A549 (cell line): ENCODE data around the gene MYH16. TPM values are rescaled to one million over a fixed set of nuclear protein-coding genes. Genes with fewer than 3 reads are reported as not detected.
"Not testable (repeated sequence)": the region's sequence is repeated elsewhere in the genome, so short reads cannot be mapped to it uniquely, and the experiment has no call there.

Source experiments
- ATAC-seq, 2 experiments: fragments of 200-7000 bp in 1 of 2; fragments of >200 bp in 1 of 2; cut with Nextera tagmentation in 1 of 2; cut with Tn5 transposase in 1 of 2; 3 replicates each; pipeline versions ENCODE4 v1.8.0 to v1.9.1; 2018 to 2020; ENCODE audit warnings: mild to moderate bottlenecking in 1 of 2, moderate library complexity in 1 of 2
- CTCF ChIA-PET: fragments of 300-600 bp; sonication (Branson Sonifier 250); formaldehyde crosslinking; extraction: SDS; loops from one replicate; lab custom pipeline; 2021; ENCODE audit warnings: antibody characterized with exemption, inconsistent platforms; lab: Yijun Ruan, JAX
- POLR2A ChIA-PET: fragments of 350-600 bp; formaldehyde crosslinking; extraction: SDS; loops from one replicate; lab custom pipeline; 2021; ENCODE audit warnings: antibody characterized with exemption, inconsistent platforms; lab: Yijun Ruan, JAX
- DNase-seq, 2 experiments: peaks; one replicate each; pipeline versions ENCODE4 v3.0.0 to v3.0.0-alpha.2; 2011 to 2016; ENCODE audit warnings: low read depth in 1 of 2, low spot score in 1 of 2
- FAIRE-seq: peaks from 2 replicates; lab custom pipeline; 2011; peaks lifted over from hg19 to GRCh38; lab: Jason Lieb, UNC
- H3K27ac ChIP-seq, 2 experiments: fragments of >200 bp; sonication (Bioruptor Twin); formaldehyde crosslinking; 3 replicates each; pipeline ENCODE4 v1.5.1; 2016 to 2017
- H3K4me1 ChIP-seq: fragments of >200 bp; sonication (Bioruptor Twin); formaldehyde crosslinking; 3 replicates; pipeline ENCODE4 v1.6.1; 2016
- H3K4me2 ChIP-seq: fragments of >200 bp; sonication (Bioruptor Twin); formaldehyde crosslinking; 3 replicates; pipeline ENCODE4 v1.6.1; 2016
- H3K4me3 ChIP-seq: fragments of >200 bp; sonication (Bioruptor Twin); formaldehyde crosslinking; 3 replicates; pipeline ENCODE4 v1.5.1; 2016
- H3K9me3 ChIP-seq: fragments of >200 bp; sonication (Bioruptor Twin); formaldehyde crosslinking; 3 replicates; pipeline ENCODE4 v1.6.1; 2016
- CTCF ChIP-seq: fragments of >200 bp; sonication (Bioruptor Twin); formaldehyde crosslinking; IDR thresholded peaks from 3 replicates; pipeline ENCODE4 v1.5.1; 2016
- FOSB ChIP-seq: fragments of 250-450 bp; sonication (Bioruptor Pico); IDR thresholded peaks from 2 replicates; pipeline ENCODE4 v1.5.0; 2020; ENCODE audit warnings: mild to moderate bottlenecking, moderate library complexity
- JUN ChIP-seq, 2 experiments: fragments of >200 bp; sonication (Bioruptor Twin); formaldehyde crosslinking; IDR thresholded peaks; 2 replicates in 1 of 2; 3 replicates in 1 of 2; pipeline ENCODE4 v1.6.1; 2016 to 2017
- MAX ChIP-seq: IDR thresholded peaks from 2 replicates; pipeline ENCODE4 v1.6.1; 2012
- POLR2AphosphoS2 ChIP-seq: conservative IDR thresholded peaks from 2 replicates; pipeline ENCODE4 v1.6.1; 2012; ENCODE audit warnings: low read length, improper control_type of control experiment, inconsistent platforms
- RAD21 ChIP-seq, 2 experiments: fragments of >200 bp in 1 of 2; sonication (Bioruptor Twin) in 1 of 2; formaldehyde crosslinking in 1 of 2; IDR thresholded peaks in 1 of 2; conservative IDR thresholded peaks in 1 of 2; 2 replicates in 1 of 2; 3 replicates in 1 of 2; pipeline ENCODE4 v1.6.1; 2012 to 2018; ENCODE audit warnings: inconsistent platforms in 1 of 2
- ZC3H11A ChIP-seq: fragments of 450-650 bp; IDR thresholded peaks from 2 replicates; pipeline ENCODE4 v1.6.1; 2014; ENCODE audit warnings: antibody characterized with exemption, mild to moderate bottlenecking
- ZNF302 ChIP-seq: fragments of 250-450 bp; sonication (Bioruptor Pico); IDR thresholded peaks from 2 replicates; pipeline ENCODE4 v1.9.0; 2021; ENCODE audit warnings: inconsistent platforms, mild to moderate bottlenecking, moderate library complexity
- WGBS: methylation state at CpG from one replicate; pipeline ENCODE4 v1.1.6; 2017; ENCODE audit errors: missing lambda C conversion rate; 5-methylcytosine and 5-hydroxymethylcytosine counted together
- polyA plus RNA-seq, 4 experiments: library from polyadenylated mRNA; depleted of rRNA in 3 of 4; stranded (reverse); fragments of >200 nt; fragmentation: RNase III in 1 of 4; extraction: RNeasy Plus Mini Kit Qiagen cat#74134 plus additional on column Dnase treatment in 1 of 4; gene quantifications; 2 replicates in 3 of 4; 3 replicates in 1 of 4; pipeline ENCODE4 v1.2.3, GENCODE V29; 2011 to 2017
- TF ChIP-seq, protein P1 (sequence below): fragments of >200 bp; sonication (Bioruptor Twin); formaldehyde crosslinking; IDR thresholded peaks from 3 replicates; pipeline ENCODE4 v1.6.1; 2016

The MYH16 gene
- polyA plus RNA-seq, 2 of the 4 experiments (the other 2 are of a cell fraction) = 0.28 to 0.31 TPM

DNA sequence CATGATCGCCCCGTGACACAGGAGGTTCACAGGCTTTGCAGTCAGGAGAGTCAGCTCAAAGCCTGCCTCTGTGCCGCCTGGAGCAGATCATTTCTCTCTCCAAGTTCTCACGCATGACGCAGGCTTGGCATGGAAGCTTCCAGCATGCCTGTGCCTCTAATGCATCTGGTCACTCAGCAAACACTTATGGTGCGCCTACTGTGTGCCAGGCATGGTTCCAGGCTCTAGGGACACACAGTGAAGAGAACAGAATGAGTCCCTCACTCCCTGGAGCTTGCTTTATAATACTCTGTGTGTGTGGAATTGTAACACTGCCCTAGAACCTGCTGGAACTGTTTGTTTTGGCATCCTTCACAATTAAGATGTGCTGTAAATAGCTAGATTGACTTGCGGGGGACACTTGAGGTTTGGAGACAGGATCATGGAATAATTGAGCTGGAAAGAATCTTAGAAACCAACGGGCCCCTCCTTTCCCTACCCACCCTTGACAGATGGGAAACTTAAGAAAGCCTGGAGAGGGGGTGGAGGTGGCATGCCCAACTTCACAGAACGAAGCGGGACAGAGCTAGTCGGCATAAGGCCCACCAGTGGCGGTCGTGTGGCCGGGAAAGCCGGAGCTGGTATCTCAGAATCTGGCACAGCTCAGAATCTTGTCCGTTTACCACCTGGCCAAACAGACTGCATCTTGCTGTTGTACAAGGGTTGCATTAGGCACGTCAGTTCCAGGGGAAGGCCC is 4.6 kb upstream of the MYH16 start:
- Histone ChIP-seq H3K4me2 (peak overlapping the region; percentile 62), H3K4me3 (no peak overlapping the region), H3K9me3 (peaks cover 10% of the 10 kb centered on the region; the same call in 1 of the 3 replicates), H3K27ac (peak overlapping the region; percentile 78 to 83), H3K4me1 (peaks cover 25% of the 10 kb centered on the region)
- DNase-seq (no peak), ATAC-seq (peak; percentile 63 to 67; a peak in 5 of 6 replicates), FAIRE-seq (no peak)
- CTCF ChIA-PET = interaction anchor here (1.0 to 3.7 kb wide), 6 partner anchors 10 to 227 kb away, joined by 3 to 29 read pairs (median 3); no protein-coding TSS in a partner anchor
- POLR2A ChIA-PET = interaction anchor here (0.6 to 0.9 kb wide), 2 partner anchors 123 to 169 kb away, joined by 3 to 4 read pairs; no protein-coding TSS in a partner anchor
- 71% methylated on average over 17 of the region's 17 CpGs for WGBS
- TF ChIP-seq MAX (0 out of 2 replicates have a peak, but pooled peaks have one; percentile 45), JUN (IDR thresholded peaks at IDR 0.05) (no peak)

- CTCF ChIA-PET = interaction anchor here (1.0 to 3.7 kb wide), 4 partner anchors 18 to 228 kb away, joined by 3 to 29 read pairs (median 4); no protein-coding TSS in a partner anchor
- no peak for ATAC-seq
- TF ChIP-seq CTCF (no peak), FOSB (CRISPR knock-in tag) (no peak), ZC3H11A (no peak), ZNF302 (CRISPR knock-in tag) (no peak), POLR2AphosphoS2 (no peak)
- POLR2A ChIA-PET = interaction anchor here (0.6 to 0.9 kb wide), 2 partner anchors 124 to 169 kb away, joined by 3 to 4 read pairs; no protein-coding TSS in a partner anchor
- peak overlapping the region; percentile 78 to 83; a peak in 5 of 6 replicates for H3K27ac ChIP-seq
- no peak for DNase-seq
- 89% methylated on average over 4 of the region's 4 CpGs for WGBS
- FAIRE-seq = no peak
- H3K4me1 ChIP-seq = peaks cover 25% of the 10 kb centered on the region
- H3K9me3 ChIP-seq = peaks cover 10% of the 10 kb centered on the region; the same call in 1 of the 3 replicates
- no peak overlapping the region for H3K4me3 ChIP-seq
- H3K4me2 ChIP-seq = peak overlapping the region; percentile 62; the same call in 1 of the 3 replicates
Measured at GRCh38 chr7:99268577-99268908, 4.1 kb upstream of the MYH16 start.

DNA sequence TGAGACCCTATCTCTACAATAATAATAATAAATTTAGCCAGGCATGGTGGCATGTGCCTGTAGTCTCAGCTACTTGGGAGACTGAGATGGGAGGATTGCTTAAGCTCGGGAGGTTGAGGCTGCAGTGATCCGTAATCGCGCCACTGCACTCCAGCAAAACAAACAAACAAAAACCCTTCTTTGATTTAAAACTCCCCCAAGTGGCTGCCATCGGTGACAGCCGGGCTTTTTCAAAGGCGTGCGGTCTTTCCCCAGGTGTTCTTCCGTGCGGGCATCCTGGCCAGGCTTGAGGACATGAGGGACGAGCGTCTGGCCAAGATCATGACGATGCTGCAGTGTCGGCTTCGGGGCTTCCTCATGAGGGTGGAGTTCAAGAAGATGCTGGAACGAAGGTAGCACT is 1.9 kb upstream of the MYH16 start:
- peaks cover 41% of the 10 kb centered on the region for H3K4me1 ChIP-seq
- ATAC-seq (no peak), DNase-seq (peak in 1 of 2 experiments; percentile 41), FAIRE-seq (no peak)
- WGBS = 64% methylated on average over 16 of the region's 16 CpGs
- no peak overlapping the region for H3K4me2 ChIP-seq
- ChIA-PET POLR2A (no interaction called here), CTCF (interaction anchor here (0.7 to 1.5 kb wide), 6 partner anchors 9 to 159 kb away, joined by 3 read pairs; no protein-coding TSS in a partner anchor)
- H3K4me3 ChIP-seq = no peak overlapping the region
- H3K9me3 ChIP-seq = peaks cover 8% of the 10 kb centered on the region; the same call in 1 of the 3 replicates
- TF ChIP-seq CTCF (peak; percentile 15; the same call in 1 of the 3 replicates), RAD21 (conservative IDR thresholded peaks at IDR 0.05 in 1 of 2, IDR thresholded peaks at IDR 0.05 in 1 of 2) (peak; percentile 32 to 52; a peak in 4 of 5 replicates)
- TF ChIP-seq, protein P1, sequence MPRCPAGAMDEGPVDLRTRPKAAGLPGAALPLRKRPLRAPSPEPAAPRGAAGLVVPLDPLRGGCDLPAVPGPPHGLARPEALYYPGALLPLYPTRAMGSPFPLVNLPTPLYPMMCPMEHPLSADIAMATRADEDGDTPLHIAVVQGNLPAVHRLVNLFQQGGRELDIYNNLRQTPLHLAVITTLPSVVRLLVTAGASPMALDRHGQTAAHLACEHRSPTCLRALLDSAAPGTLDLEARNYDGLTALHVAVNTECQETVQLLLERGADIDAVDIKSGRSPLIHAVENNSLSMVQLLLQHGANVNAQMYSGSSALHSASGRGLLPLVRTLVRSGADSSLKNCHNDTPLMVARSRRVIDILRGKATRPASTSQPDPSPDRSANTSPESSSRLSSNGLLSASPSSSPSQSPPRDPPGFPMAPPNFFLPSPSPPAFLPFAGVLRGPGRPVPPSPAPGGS = no peak
- TF ChIP-seq, all 56 proteins: peak for 2
- no peak overlapping the region for H3K27ac ChIP-seq

DNA sequence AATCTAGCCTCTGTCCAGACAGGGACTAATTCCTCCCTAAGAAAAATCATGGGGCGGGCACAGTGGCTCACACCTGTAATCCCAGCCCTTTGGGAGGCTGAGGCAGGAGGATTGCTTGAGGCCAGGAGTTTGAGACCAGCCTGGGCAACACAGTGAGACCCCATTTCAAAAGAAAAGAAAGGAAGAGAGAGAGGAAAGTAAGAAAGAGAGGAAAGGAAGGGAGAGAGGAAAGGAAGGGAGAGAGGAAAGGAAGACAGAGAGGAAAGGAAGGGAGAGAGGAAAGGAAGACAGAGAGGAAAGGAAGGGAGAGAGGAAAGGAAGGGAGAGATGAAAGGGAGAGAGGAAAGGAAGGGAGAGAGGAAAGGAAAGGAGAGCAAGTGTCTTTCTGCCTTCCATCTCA is 922 bp downstream of the MYH16 start:
- POLR2A ChIA-PET, H3K4me3 ChIP-seq, DNase-seq, FAIRE-seq, ATAC-seq, H3K9me3 ChIP-seq: not testable (repeated sequence)
- peak overlapping the region; percentile 61 for H3K4me2 ChIP-seq
- peak overlapping the region; percentile 73 to 83 for H3K27ac ChIP-seq
- WGBS = 94% methylated on average over 1 of the region's 1 CpG
- CTCF ChIA-PET = interaction anchor here (0.9 to 3.0 kb wide), 16 partner anchors 9 to 247 kb away, joined by 3 to 20 read pairs (median 4); no protein-coding TSS in a partner anchor
- peaks cover 23% of the 10 kb centered on the region for H3K4me1 ChIP-seq
